Fibroblast of the aortic adventitia (primary cell): ENCODE data around the gene FAM161B. TPM values are rescaled to one million over a fixed set of nuclear protein-coding genes. Genes with fewer than 3 reads are reported as not detected.

Experiments used
- DNase-seq: peaks from one replicate; pipeline ENCODE4 v3.0.0-alpha.2; 2010; ENCODE audit warnings: low read depth
- H3K4me3 ChIP-seq: 2 replicates; pipeline ENCODE4 v1.5.1; 2011; ENCODE audit warnings: low read depth, mild to moderate bottlenecking, control low read depth, low read length, moderate library complexity
- small RNA-seq: library from RNA; depleted of rRNA; stranded (forward); fragments of <200 nt; gene quantifications from one replicate; pipeline ENCODE3, GENCODE V24; 2012
- total RNA-seq: library from RNA; depleted of rRNA; stranded (reverse); fragments of >200 nt; gene quantifications from 2 replicates; pipeline ENCODE4 v1.2.3, GENCODE V29; 2012; ENCODE audit warnings: low replicate concordance
- TF ChIP-seq, protein P1 (sequence below): IDR thresholded peaks from 2 replicates; pipeline ENCODE4 v1.5.1; 2011; ENCODE audit warnings: mild to moderate bottlenecking, low read length, control low read depth, inconsistent platforms; ENCODE audit not compliant: insufficient read depth

The FAM161B gene
- total RNA-seq, 1 donor, result 3.1 TPM

DNA sequence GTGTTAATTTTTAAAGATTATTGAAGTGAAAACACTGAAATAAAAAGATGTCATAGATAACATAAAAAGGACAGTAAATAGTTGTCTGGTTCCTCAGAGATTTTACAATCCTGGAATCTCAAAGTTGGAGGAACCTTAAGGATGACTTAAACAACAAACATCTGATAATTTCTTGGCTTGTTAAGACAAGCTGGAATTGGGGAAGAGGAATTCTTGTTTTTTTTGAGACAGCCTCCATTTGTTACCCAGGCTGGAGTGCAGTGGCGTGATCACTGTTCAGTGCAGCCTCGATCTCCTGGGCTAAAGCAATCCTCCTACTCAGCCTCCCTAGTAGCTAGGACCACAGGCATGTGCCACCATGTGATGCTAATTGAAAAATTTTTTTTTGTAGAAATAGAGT, 60.9 kb downstream of the FAM161B start:
- H3K4me3 ChIP-seq, result no peak overlapping the region
- TF ChIP-seq, protein P1, sequence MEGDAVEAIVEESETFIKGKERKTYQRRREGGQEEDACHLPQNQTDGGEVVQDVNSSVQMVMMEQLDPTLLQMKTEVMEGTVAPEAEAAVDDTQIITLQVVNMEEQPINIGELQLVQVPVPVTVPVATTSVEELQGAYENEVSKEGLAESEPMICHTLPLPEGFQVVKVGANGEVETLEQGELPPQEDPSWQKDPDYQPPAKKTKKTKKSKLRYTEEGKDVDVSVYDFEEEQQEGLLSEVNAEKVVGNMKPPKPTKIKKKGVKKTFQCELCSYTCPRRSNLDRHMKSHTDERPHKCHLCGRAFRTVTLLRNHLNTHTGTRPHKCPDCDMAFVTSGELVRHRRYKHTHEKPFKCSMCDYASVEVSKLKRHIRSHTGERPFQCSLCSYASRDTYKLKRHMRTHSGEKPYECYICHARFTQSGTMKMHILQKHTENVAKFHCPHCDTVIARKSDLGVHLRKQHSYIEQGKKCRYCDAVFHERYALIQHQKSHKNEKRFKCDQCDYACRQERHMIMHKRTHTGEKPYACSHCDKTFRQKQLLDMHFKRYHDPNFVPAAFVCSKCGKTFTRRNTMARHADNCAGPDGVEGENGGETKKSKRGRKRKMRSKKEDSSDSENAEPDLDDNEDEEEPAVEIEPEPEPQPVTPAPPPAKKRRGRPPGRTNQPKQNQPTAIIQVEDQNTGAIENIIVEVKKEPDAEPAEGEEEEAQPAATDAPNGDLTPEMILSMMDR, result no peak
- peak; percentile 31 for DNase-seq

- H3K4me3 ChIP-seq, result peak overlapping the region; percentile 80
- peak; percentile 43 for DNase-seq
- TF ChIP-seq, protein P1, result no peak
Measured at GRCh38 chr14:73888460-73888725, 61.5 kb downstream of the FAM161B start.

GRCh38 chr14:73887694-73888459, 62.0 kb downstream of the FAM161B start:
- peak overlapping the region; percentile 80 for H3K4me3 ChIP-seq
- DNase-seq, result peak; percentile 4
- TF ChIP-seq, protein P1, result no peak

DNA sequence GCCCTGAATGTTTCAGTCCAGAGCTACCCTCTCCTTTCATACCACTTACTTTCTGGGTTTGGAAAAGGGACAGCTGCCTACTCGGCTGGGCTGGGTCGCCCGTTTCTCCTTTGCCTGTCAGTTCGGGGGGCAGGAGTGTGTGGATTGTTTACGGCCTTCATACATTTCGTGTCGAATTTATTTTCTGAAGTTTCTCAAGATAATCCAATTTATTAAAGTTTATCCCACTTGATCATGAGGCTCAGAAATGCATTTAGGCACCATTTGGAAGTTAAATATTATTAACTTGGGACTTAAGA, 62.6 kb downstream of the FAM161B start:
- TF ChIP-seq, protein P1, result no peak
- DNase-seq, result peak; percentile 50

DNA sequence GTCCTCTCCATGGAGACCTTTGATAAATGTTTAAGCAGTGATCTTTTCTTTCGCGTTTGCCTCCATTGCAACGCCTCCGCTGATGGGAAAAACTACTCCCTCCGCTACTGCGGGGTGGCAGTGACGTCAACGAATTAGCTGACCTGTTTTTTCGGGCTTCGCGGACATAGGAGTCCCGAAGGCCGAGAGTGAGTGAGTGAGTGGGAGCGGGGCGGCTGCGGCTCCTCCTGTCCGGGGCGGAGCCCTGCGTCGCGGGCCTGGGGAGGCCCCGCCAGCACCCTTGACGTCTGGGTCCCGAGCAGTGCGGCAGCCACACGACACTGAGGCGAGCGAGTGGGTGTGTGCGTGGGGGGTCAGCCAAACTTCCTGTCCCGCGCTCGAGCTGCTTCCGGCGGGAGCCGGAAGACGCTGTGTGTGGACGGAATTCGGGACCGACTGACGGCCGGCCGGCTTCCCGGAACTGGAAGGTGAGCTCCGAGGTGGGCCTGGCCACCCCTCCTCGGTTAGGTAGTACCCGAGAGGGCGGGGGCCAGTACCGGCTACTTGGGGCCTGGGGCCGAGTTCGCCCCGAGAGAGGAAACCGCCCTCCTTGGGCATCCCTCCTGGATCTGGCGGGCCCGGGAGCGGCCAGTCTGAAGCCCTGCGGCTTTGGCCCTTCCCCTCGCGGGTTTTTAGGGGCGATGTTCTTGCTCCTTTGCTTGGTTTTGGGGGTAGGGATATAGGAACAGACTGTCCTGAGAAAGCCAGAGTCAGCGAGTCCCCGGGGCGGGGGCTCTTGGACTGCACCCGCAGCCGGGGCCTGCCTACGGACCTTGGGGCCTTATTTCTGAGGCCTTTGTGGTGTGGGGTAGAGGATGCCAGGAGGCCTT, 63.2 kb downstream of the FAM161B start, which contains the start of gene ZNF410:
Gene ZNF410, plus strand, starts transcription at position 411 of the 869 bp plus-strand sequence. CDS start 5,317 bp downstream, outside the sequence.
- DNase-seq, result peak; percentile 95
- H3K4me3 ChIP-seq, result peak within 1 kb of the TSS; percentile 80
- TF ChIP-seq, protein P1, result no peak

More for the DNA sequence above, 62.6 kb downstream of the FAM161B start:
- H3K4me3 ChIP-seq, result peak overlapping the region; percentile 80

DNA sequence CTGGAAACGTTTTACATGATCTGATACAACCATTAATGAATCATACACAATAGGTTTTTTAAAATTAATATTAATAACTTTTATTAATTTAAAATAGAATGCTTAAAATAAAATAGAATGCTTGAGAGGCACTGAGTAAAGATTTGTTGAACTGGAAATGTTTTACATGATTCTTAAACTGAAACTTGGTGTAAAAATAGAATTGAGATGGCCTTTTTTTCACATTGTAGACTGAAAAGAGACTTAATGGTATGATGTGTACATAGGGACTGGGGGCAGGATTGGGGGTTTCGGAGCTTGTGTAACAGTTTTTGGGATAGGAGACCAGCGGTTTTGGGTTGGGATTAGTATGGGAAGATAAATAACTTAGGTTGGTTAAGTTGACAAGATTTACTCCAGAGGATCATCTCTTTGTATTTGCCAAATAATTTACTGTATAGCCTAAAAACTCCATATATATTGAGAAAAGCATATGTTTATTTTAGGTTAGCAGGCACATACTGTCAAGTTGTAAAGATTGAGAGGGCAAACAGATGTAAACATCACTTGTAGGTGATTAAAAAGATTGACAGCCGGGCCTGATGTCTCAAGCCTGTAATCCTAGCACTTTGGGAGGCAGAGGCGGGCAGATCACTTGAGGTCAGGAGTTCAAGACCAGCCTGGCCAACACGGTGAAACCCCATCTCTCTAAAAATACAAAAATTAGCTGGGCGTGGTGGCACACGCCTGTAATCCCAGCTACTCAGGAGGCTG, 65.3 kb downstream of the FAM161B start:
- no peak for DNase-seq
- no peak overlapping the region for H3K4me3 ChIP-seq
- TF ChIP-seq, protein P1, result no peak

Small RNA genes lying within 50 kb of the gene (small RNA-seq; reads per million reads assigned to genes)
- gene RF00019, result not detected

Other genes starting within 250 kb of the FAM161B start
- 27.9 and 44.2 TPM in 2 replicates for gene PNMA1, start 235.7 kb downstream of the FAM161B start, total RNA-seq
- 4.4 and 9.3 TPM in 2 replicates for gene PTGR2, start 98.3 kb downstream of the FAM161B start, total RNA-seq
- gene ZNF410, start 63.2 kb downstream of the FAM161B start, total RNA-seq, result 52.6 and 73.6 TPM in 2 replicates
- 11.4 and 16.4 TPM in 2 replicates for gene COQ6, start 208 bp upstream of the FAM161B start, total RNA-seq
- 6.1 and 15.2 TPM in 2 replicates for gene ENTPD5, start 69.2 kb upstream of the FAM161B start, total RNA-seq
- gene BBOF1, start 69.3 kb upstream of the FAM161B start, total RNA-seq, result 9.8 and 13.2 TPM in 2 replicates
- gene ALDH6A1, start 134.4 kb upstream of the FAM161B start, total RNA-seq, result 23.4 and 27.0 TPM in 2 replicates
- gene LIN52, start 134.9 kb upstream of the FAM161B start, total RNA-seq, result 9.2 and 10.0 TPM in 2 replicates